HepG2 (cell line): Measurements from ENCODE around the gene PADI6. TPM values are rescaled to one million over a fixed set of nuclear protein-coding genes. Genes with fewer than 3 reads are reported as not detected.

Experiments
- ATAC-seq: fragments of 200-7000 bp; cut with Tn5 transposase; 3 replicates; pipeline ENCODE4 v1.9.1; 2020; ENCODE audit warnings: mild to moderate bottlenecking, moderate library complexity
- BruUV-seq: library from RNA; stranded (reverse); fragments of 400-500 nt; replicated peaks from 2 replicates; lab custom pipeline; 2021; lab: Mats Ljungman, UMichigan
- CTCF ChIA-PET: fragments of 300-600 bp; formaldehyde crosslinking; extraction: SDS; loops from one replicate; lab custom pipeline; 2021; ENCODE audit warnings: low total read pairs, inconsistent platforms, low intra/inter-chr PET ratio; lab: Yijun Ruan, JAX
- POLR2A ChIA-PET: fragments of 350-600 bp; sonication (Branson Sonifier 250); formaldehyde crosslinking; loops from one replicate; lab custom pipeline; 2020; ENCODE audit warnings: antibody characterized with exemption, inconsistent platforms; lab: Yijun Ruan, JAX
- DNase-seq: peaks from one replicate; pipeline ENCODE4 v3.0.0-alpha.2; 2015; ENCODE audit warnings: low spot score
- FAIRE-seq: peaks from 3 replicates; lab custom pipeline; 2011; peaks lifted over from hg19 to GRCh38; lab: Jason Lieb, UNC
- H2AFZ ChIP-seq: one replicate; pipeline ENCODE4 v1.6.1; 2011; ENCODE audit warnings: low read length, inconsistent platforms
- H3K27ac ChIP-seq: fragments of 300-600 bp; 3 replicates; pipeline ENCODE4 v1.8.0; 2011; ENCODE audit warnings: mixed run types, mild to moderate bottlenecking, mixed read lengths, low read length, inconsistent platforms; ENCODE audit not compliant: insufficient read depth; ENCODE audit errors: extremely low read length
- H3K27me3 ChIP-seq, 2 experiments: fragments of 200-600 bp in 1 of 2; 2 replicates in 1 of 2; 3 replicates in 1 of 2; pipeline versions ENCODE4 v1.6.0 to v1.8.0; 2011; ENCODE audit warnings: low read length in 2 of 2, mild to moderate bottlenecking in 2 of 2, moderate library complexity in 2 of 2, inconsistent platforms in 1 of 2; ENCODE audit not compliant: insufficient read depth in 2 of 2, control insufficient read depth in 1 of 2
- H3K36me3 ChIP-seq, 2 experiments: fragments of 200-600 bp in 1 of 2; replicated peaks in 1 of 2; 2 replicates in 1 of 2; 3 replicates in 1 of 2; pipeline versions ENCODE4 v1.5.1 to v1.8.0; 2011; ENCODE audit warnings: low read length in 2 of 2, inconsistent platforms in 1 of 2; ENCODE audit not compliant: insufficient read depth in 2 of 2, control insufficient read depth in 1 of 2
- H3K4me1 ChIP-seq: 2 replicates; pipeline ENCODE4 v1.5.1; 2012; ENCODE audit warnings: low read length, inconsistent platforms; ENCODE audit not compliant: insufficient read depth
- H3K4me2 ChIP-seq: 2 replicates; pipeline ENCODE4 v1.6.0; 2011; ENCODE audit warnings: low read depth, low read length, inconsistent platforms
- H3K4me3 ChIP-seq, 3 experiments: fragments of 200-600 bp in 1 of 3; sonication (generic), shearing (Covaris generic) in 1 of 3; replicated peaks in 1 of 3; 2 replicates each; pipeline ENCODE4 v1.5.1; 2011 to 2016; ENCODE audit warnings: low read length in 3 of 3, inconsistent platforms in 2 of 3, low read depth in 2 of 3, mild to moderate bottlenecking in 2 of 3, control low read depth in 1 of 3, mixed read lengths in 1 of 3; ENCODE audit not compliant: insufficient read depth in 1 of 3
- H3K79me2 ChIP-seq: one replicate; pipeline ENCODE4 v1.6.1; 2011; ENCODE audit warnings: low read length, inconsistent platforms; ENCODE audit not compliant: insufficient read depth
- H3K9ac ChIP-seq: 2 replicates; pipeline ENCODE4 v1.6.0; 2011; ENCODE audit warnings: mild to moderate bottlenecking, low read depth, low read length, inconsistent platforms; ENCODE audit not compliant: insufficient read depth
- H3K9me3 ChIP-seq: 2 replicates; pipeline ENCODE4 v1.5.1; 2012; ENCODE audit warnings: mild to moderate bottlenecking, low read length
- H4K20me1 ChIP-seq: 2 replicates; pipeline ENCODE4 v1.6.0; 2011; ENCODE audit warnings: inconsistent platforms, mild to moderate bottlenecking, low read length, moderate library complexity; ENCODE audit not compliant: insufficient read depth
- ATF7-NPFF ChIP-seq: sonication (generic); formaldehyde crosslinking; IDR thresholded peaks from 2 replicates; pipeline ENCODE4 v1.8.1; 2023; ENCODE audit warnings: mild to moderate bottlenecking, low read depth, missing genetic modification reagents, moderate library complexity
- BORCS8-MEF2B ChIP-seq: sonication (generic); formaldehyde crosslinking; IDR thresholded peaks from 2 replicates; pipeline ENCODE4 v1.8.0; 2022; ENCODE audit warnings: mild to moderate bottlenecking, missing genetic modification reagents
- ETV5 ChIP-seq: IDR thresholded peaks from 2 replicates; pipeline ENCODE4 v1.6.1; 2018; ENCODE audit warnings: missing biosample characterization, missing genetic modification reagents, inconsistent platforms, borderline replicate concordance
- IKZF1 ChIP-seq: fragments of 450-650 bp; IDR thresholded peaks from 2 replicates; pipeline ENCODE4 v1.7.1; 2016
- KLF12 ChIP-seq: sonication (generic); formaldehyde crosslinking; IDR thresholded peaks from 2 replicates; pipeline ENCODE4 v1.4.0; 2020; ENCODE audit warnings: missing genetic modification reagents, borderline replicate concordance
- SP140L ChIP-seq: sonication (generic); formaldehyde crosslinking; IDR thresholded peaks from 2 replicates; pipeline ENCODE4 v1.4.0; 2020; ENCODE audit warnings: missing genetic modification reagents, borderline replicate concordance
- SRSF9 ChIP-seq: fragments of 200-400 bp; formaldehyde crosslinking; IDR thresholded peaks from 2 replicates; pipeline ENCODE4 v1.6.1; 2018; ENCODE audit warnings: borderline replicate concordance, mild to moderate bottlenecking, low read depth, low read length; ENCODE audit not compliant: insufficient read depth, poor library complexity, severe bottlenecking
- ZNF24 ChIP-seq: fragments of 450-650 bp; IDR thresholded peaks from 2 replicates; pipeline ENCODE4 v1.6.1; 2017; ENCODE audit warnings: antibody characterized with exemption, mild to moderate bottlenecking
- ZNF564 ChIP-seq: sonication (generic); formaldehyde crosslinking; IDR thresholded peaks from 2 replicates; pipeline ENCODE4 v1.8.1; 2023; ENCODE audit warnings: mild to moderate bottlenecking, missing genetic modification reagents
- WGBS: methylation state at CpG from one replicate; pipeline ENCODE4 v1.1.6; 2017; ENCODE audit warnings: low lambda C conversion rate; 5-methylcytosine and 5-hydroxymethylcytosine counted together
- in situ Hi-C: cut with HindIII; loops from 2 replicates; pipeline ENCODE4 v1.10.0; 2017; ENCODE audit warnings: low pct_unique_long_range_greater_than_20kb; ENCODE audit not compliant: extremely low pct_ligation_motif_present
- intact Hi-C: fragments of 100-400 bp; cut with micrococcal nuclease; formaldehyde crosslinking; loops from one replicate; pipeline ENCODE4 v1.10.0; 2022; ENCODE audit not compliant: unreplicated experiment
- polyA plus RNA-seq, 8 experiments: library from polyadenylated mRNA; depleted of rRNA in 3 of 8; stranded (reverse) in 7 of 8; unstranded in 1 of 8; fragments of >200 nt; fragmentation: Illumina TruSeq in 4 of 8; extraction: Trizol in 4 of 8; gene quantifications; 2 replicates each; pipeline versions ENCODE4 v1.2.1 to v1.2.3, GENCODE V29; 2011 to 2016; ENCODE audit warnings: low read depth in 4 of 8, missing spikeins in 1 of 8, mixed read lengths in 1 of 8; ENCODE audit not compliant: insufficient read depth in 1 of 8
- total RNA-seq, 5 experiments: library from RNA; depleted of rRNA; stranded (reverse); fragments of >200 nt; fragmentation: Illumina TruSeq; extraction: Trizol; gene quantifications; 2 replicates each; pipeline ENCODE4 v1.2.3, GENCODE V29; 2016; ENCODE audit warnings: low read depth in 1 of 5
- TF ChIP-seq, protein P1 (sequence below): sonication (generic); formaldehyde crosslinking; IDR thresholded peaks from 2 replicates; pipeline ENCODE4 v1.8.1; 2022; ENCODE audit warnings: mild to moderate bottlenecking, missing genetic modification reagents
- TF ChIP-seq, protein P2 (sequence below): IDR thresholded peaks from 2 replicates; pipeline ENCODE4 v1.6.1; 2018; ENCODE audit warnings: missing genetic modification reagents, mild to moderate bottlenecking, missing compliant biosample characterization

PADI6 gene
- total and polyA plus RNA-seq, 2 of the 13 experiments (the other 11 are each of a cell fraction or from before 2014, with no cell fraction given), result not detected

DNA sequence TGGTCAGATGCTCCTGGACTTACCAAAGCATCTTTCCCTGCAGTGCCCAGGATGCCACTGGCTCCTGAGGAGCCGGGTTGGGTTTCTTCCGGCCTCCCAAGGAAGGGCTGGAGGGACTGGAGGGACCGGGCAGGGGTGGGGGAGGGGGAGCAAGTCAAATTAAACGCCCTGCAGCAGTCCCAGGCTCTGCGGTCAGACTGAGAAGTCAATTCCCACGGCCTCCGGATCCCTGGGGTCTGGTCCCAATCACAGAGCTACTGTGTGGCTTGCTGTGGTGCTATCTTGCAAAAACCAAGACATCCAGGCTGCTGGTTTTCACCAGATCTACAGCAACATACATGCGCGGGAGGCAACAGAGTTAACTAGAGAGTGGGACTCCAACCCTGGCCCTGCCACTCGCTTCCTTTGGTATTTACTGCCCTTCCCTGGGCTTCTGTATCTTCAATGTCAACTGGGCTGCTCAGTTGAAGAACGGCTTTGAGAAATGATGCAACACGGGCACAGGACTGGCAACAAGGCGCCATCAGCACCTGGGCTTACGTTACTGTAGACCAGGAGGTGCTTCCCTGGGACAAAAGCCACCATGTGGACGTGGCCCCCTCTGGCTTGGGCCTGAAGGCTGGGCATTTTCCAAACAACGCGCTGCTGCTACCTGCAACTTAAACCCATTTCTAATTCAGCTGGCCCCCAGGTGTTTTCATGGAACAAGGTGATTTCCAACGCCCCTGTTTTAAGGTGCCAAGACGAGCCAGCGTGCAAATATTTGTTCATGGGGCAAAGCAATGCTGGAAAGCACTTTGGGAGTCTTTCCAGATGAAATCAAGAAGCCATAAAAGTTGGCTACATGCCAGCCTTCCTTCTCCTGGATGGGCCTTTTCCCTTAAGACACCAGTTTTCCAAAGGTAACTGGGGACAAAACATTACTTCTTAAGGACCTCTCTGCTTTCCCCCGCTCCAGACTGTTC, 56.0 kb downstream of the PADI6 start:
- H3K27ac ChIP-seq, result no peak overlapping the region
- intact Hi-C loops, result no loop called here
- ATAC-seq (no peak), FAIRE-seq (no peak), DNase-seq (no peak)
- H3K36me3 ChIP-seq, result peaks cover 44 to 77% of the 10 kb centered on the region in 2 experiments
- H3K27me3 ChIP-seq, result no peaks in the 10 kb centered on the region
- peaks cover 13% of the 10 kb centered on the region for H3K79me2 ChIP-seq
- no peak overlapping the region for H2AFZ ChIP-seq
- TF ChIP-seq ZNF24, result no peak
- TF ChIP-seq KLF12 (CRISPR knock-in tag), result no peak
- TF ChIP-seq ETV5 (CRISPR knock-in tag), result no peak
- TF ChIP-seq, protein P1, sequence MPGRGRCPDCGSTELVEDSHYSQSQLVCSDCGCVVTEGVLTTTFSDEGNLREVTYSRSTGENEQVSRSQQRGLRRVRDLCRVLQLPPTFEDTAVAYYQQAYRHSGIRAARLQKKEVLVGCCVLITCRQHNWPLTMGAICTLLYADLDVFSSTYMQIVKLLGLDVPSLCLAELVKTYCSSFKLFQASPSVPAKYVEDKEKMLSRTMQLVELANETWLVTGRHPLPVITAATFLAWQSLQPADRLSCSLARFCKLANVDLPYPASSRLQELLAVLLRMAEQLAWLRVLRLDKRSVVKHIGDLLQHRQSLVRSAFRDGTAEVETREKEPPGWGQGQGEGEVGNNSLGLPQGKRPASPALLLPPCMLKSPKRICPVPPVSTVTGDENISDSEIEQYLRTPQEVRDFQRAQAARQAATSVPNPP, result no peak
- no peak for TF ChIP-seq SRSF9
- no peak for TF ChIP-seq IKZF1
- TF ChIP-seq ZNF564 (CRISPR knock-in tag), result no peak
- no peak for TF ChIP-seq BORCS8-MEF2B
- TF ChIP-seq, protein P2, sequence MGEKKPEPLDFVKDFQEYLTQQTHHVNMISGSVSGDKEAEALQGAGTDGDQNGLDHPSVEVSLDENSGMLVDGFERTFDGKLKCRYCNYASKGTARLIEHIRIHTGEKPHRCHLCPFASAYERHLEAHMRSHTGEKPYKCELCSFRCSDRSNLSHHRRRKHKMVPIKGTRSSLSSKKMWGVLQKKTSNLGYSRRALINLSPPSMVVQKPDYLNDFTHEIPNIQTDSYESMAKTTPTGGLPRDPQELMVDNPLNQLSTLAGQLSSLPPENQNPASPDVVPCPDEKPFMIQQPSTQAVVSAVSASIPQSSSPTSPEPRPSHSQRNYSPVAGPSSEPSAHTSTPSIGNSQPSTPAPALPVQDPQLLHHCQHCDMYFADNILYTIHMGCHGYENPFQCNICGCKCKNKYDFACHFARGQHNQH, result no peak
- TF ChIP-seq SP140L (CRISPR knock-in tag), result no peak
- TF ChIP-seq ATF7-NPFF (CRISPR knock-in tag), result no peak
- TSS peak; percentile 16 for BruUV-seq
- POLR2A ChIA-PET, result interaction anchor here (1.0 kb wide), 1 partner anchor 11 kb away, joined by 4 read pairs; the partner anchor contains the start of gene RCC2
- peaks cover 23% of the 10 kb centered on the region for H4K20me1 ChIP-seq
- no peak overlapping the region for H3K9ac ChIP-seq
- no peak overlapping the region for H3K4me2 ChIP-seq
- H3K9me3 ChIP-seq, result no peaks in the 10 kb centered on the region
- WGBS, result 95% methylated on average over 16 of the region's 21 CpGs
- no peak overlapping the region for H3K4me3 ChIP-seq
- CTCF ChIA-PET, result no interaction called here
- in situ Hi-C loops, result no loop called here
- peaks cover 19% of the 10 kb centered on the region for H3K4me1 ChIP-seq
